T-helper 17 cell (primary cell): Measurements from ENCODE around the gene LY6G5B. TPM values are rescaled to one million over a fixed set of nuclear protein-coding genes. Genes with fewer than 3 reads are reported as not detected.

Experiments
- total RNA-seq, 4 donors: library from RNA in 2 of 4; stranded (reverse) in 2 of 4; gene quantifications; one replicate each; pipeline ENCODE4 v1.2.3 and lab custom pipeline; 2022 to 2026

Gene LY6G5B
- total RNA-seq, 2 donors from 2014 or later = 27.6 to 32.7 TPM

Other genes starting within 250 kb of the LY6G5B start
- 10 to 100 TPM; 16.5 to 17.6 TPM for gene MICB, start 171.8 kb upstream of the LY6G5B start, total RNA-seq
- not detected for gene MCCD1, start 141.0 kb upstream of the LY6G5B start, total RNA-seq
- gene DDX39B, start 128.0 kb upstream of the LY6G5B start, total RNA-seq = 100 to 1,000 TPM; 496 to 507 TPM
- gene ATP6V1G2, start 123.4 kb upstream of the LY6G5B start, total RNA-seq = 1 to 10 TPM; 1.4 to 2.0 TPM
- gene NFKBIL1, start 122.4 kb upstream of the LY6G5B start, total RNA-seq = 1 to 10 TPM; 5.5 to 6.4 TPM
- 10 to 100 TPM; 19.9 to 26.0 TPM for gene LTA, start 97.7 kb upstream of the LY6G5B start, total RNA-seq
- 10 to 100 TPM; 28.9 to 33.6 TPM for gene TNF, start 94.4 kb upstream of the LY6G5B start, total RNA-seq
- gene LTB, start 87.6 kb upstream of the LY6G5B start, total RNA-seq = 100 to 1,000 TPM; 791 to 891 TPM
- 10 to 100 TPM; 30.6 to 42.6 TPM for gene LST1, start 83.7 kb upstream of the LY6G5B start, total RNA-seq
- 1 to 10 TPM; 5.7 to 8.2 TPM for gene NCR3, start 77.0 kb upstream of the LY6G5B start, total RNA-seq
- gene AIF1, start 54.7 kb upstream of the LY6G5B start, total RNA-seq = 10 to 100 TPM in 1 of 2 donors, 1 to 10 TPM in 1; 8.1 to 13.2 TPM
- gene PRRC2A, start 49.3 kb upstream of the LY6G5B start, total RNA-seq = 100 to 1,000 TPM; 210 to 213 TPM
- gene BAG6, start 17.3 kb upstream of the LY6G5B start, total RNA-seq = 100 to 1,000 TPM; 229 to 233 TPM
- gene APOM, start 14.1 kb upstream of the LY6G5B start, total RNA-seq = 1 to 10 TPM; 2.9 to 4.0 TPM
- 10 to 100 TPM; 13.3 to 16.9 TPM for gene C6orf47, start 9.2 kb upstream of the LY6G5B start, total RNA-seq
- 10 to 100 TPM in 1 of 2 donors, 1 to 10 TPM in 1; 9.2 to 11.9 TPM for gene GPANK1, start 5.0 kb upstream of the LY6G5B start, total RNA-seq
- 100 to 1,000 TPM; 104 to 107 TPM for gene CSNK2B, start 3.9 kb upstream of the LY6G5B start, total RNA-seq
- gene LY6G5C, start 11.1 kb downstream of the LY6G5B start, total RNA-seq = 1 to 10 TPM; 3.8 to 4.6 TPM
- 10 to 100 TPM; 57.8 to 75.1 TPM for gene ABHD16A, start 33.3 kb downstream of the LY6G5B start, total RNA-seq
- 10 to 100 TPM in 1 of 2 donors, 1 to 10 TPM in 1; 1.6 to 29.1 TPM for gene LY6G6F, start 36.9 kb downstream of the LY6G5B start, total RNA-seq
- not detected for gene LY6G6D, start 45.4 kb downstream of the LY6G5B start, total RNA-seq
- gene LY6G6C, start 51.8 kb downstream of the LY6G5B start, total RNA-seq = not detected
- gene MPIG6B, start 53.4 kb downstream of the LY6G5B start, total RNA-seq = 100 to 1,000 TPM in 1 of 2 donors, 1 to 10 TPM in 1; 3.4 to 129 TPM
- 1 to 10 TPM; 4.7 to 7.3 TPM for gene DDAH2, start 59.3 kb downstream of the LY6G5B start, total RNA-seq
- gene CLIC1, start 66.6 kb downstream of the LY6G5B start, total RNA-seq = 100 to 1,000 TPM; 145 to 152 TPM
- gene MSH5, start 70.0 kb downstream of the LY6G5B start, total RNA-seq = 10 to 100 TPM; 12.9 to 18.3 TPM
- 1 to 10 TPM; 3.6 to 4.2 TPM for gene SAPCD1, start 92.7 kb downstream of the LY6G5B start, total RNA-seq
- gene VWA7, start 107.4 kb downstream of the LY6G5B start, total RNA-seq = 1 to 10 TPM; 2.8 to 2.9 TPM
- 10 to 100 TPM; 58.0 to 73.7 TPM for gene VARS1, start 125.8 kb downstream of the LY6G5B start, total RNA-seq
- 10 to 100 TPM; 20.9 to 22.5 TPM for gene LSM2, start 137.0 kb downstream of the LY6G5B start, total RNA-seq
- 1 to 10 TPM; 3.4 to 3.5 TPM for gene HSPA1L, start 145.3 kb downstream of the LY6G5B start, total RNA-seq
- 10 to 100 TPM; 15.1 to 20.2 TPM for gene HSPA1A, start 145.6 kb downstream of the LY6G5B start, total RNA-seq
- 10 to 100 TPM; 18.0 to 20.5 TPM for gene HSPA1B, start 157.8 kb downstream of the LY6G5B start, total RNA-seq
- gene NEU1, start 192.8 kb downstream of the LY6G5B start, total RNA-seq = 10 to 100 TPM; 27.1 to 29.6 TPM
- under 1 TPM; 0.10 to 0.13 TPM for gene SLC44A4, start 209.0 kb downstream of the LY6G5B start, total RNA-seq
- 10 to 100 TPM; 40.4 to 46.2 TPM for gene EHMT2, start 227.7 kb downstream of the LY6G5B start, total RNA-seq
- under 1 TPM; 0.50 to 0.96 TPM for gene ZBTB12, start 232.1 kb downstream of the LY6G5B start, total RNA-seq